K562 (cell line): ENCODE results near the gene BBS1. TPM values are rescaled to one million over a fixed set of nuclear protein-coding genes. Genes with fewer than 3 reads are reported as not detected.

Experiments
- CBX3 ChIP-seq, 2 experiments: IDR thresholded peaks; 1 replicate in 1 of 2; 2 replicates in 1 of 2; pipeline ENCODE4 v1.6.1; 2012; ENCODE audit warnings: inconsistent platforms in 2 of 2, low read length in 2 of 2, borderline replicate concordance in 1 of 2, control low read depth in 1 of 2
- TCF7 ChIP-seq: sonication (generic); IDR thresholded peaks from 2 replicates; pipeline ENCODE4 v1.6.1; 2016; ENCODE audit warnings: antibody characterized with exemption, borderline replicate concordance
- polyA plus RNA-seq, 8 experiments: library from polyadenylated mRNA; depleted of rRNA in 4 of 8; stranded (reverse) in 5 of 8; unstranded in 3 of 8; fragments of >200 nt; fragmentation: Nextera tagmentation in 2 of 8; fragmentation: Illumina TruSeq in 1 of 8; extraction: Ambion mirVana in 2 of 8; extraction: Trizol in 1 of 8; gene quantifications; 2 replicates each; pipeline versions ENCODE4 v1.2.1 to v1.2.3, GENCODE V29; 2011 to 2014; ENCODE audit warnings: inconsistent platforms in 1 of 8, missing spikeins in 1 of 8
- total RNA-seq, 7 experiments: library from RNA; depleted of rRNA in 6 of 7; stranded (reverse); fragments of >200 nt in 6 of 7; fragmentation: Illumina TruSeq in 2 of 7; extraction: Trizol in 2 of 7; gene quantifications; 2 replicates each; pipeline versions ENCODE4 v1.2.1 to v1.2.3, GENCODE V29; 2011 to 2021; ENCODE audit warnings: low replicate concordance in 1 of 7
- TF ChIP-seq, protein P1 (sequence below): fragments of 450-650 bp; IDR thresholded peaks from 2 replicates; pipeline ENCODE4 v1.6.1; 2016; ENCODE audit warnings: missing biosample characterization, missing genetic modification characterization
- TF ChIP-seq, protein P2 (sequence below), 2 experiments: fragments of 450-650 bp; IDR thresholded peaks; 2 replicates each; pipeline ENCODE4 v1.6.1; 2016; ENCODE audit warnings: mild to moderate bottlenecking in 2 of 2, borderline replicate concordance in 1 of 2, low read depth in 1 of 2, moderate library complexity in 1 of 2

BBS1 gene
- total and polyA plus RNA-seq, 9 of the 15 experiments (the other 6 are each of a cell fraction or from before 2014, with no cell fraction given) = 9.0 to 19.8 (median 12.1) TPM

DNA sequence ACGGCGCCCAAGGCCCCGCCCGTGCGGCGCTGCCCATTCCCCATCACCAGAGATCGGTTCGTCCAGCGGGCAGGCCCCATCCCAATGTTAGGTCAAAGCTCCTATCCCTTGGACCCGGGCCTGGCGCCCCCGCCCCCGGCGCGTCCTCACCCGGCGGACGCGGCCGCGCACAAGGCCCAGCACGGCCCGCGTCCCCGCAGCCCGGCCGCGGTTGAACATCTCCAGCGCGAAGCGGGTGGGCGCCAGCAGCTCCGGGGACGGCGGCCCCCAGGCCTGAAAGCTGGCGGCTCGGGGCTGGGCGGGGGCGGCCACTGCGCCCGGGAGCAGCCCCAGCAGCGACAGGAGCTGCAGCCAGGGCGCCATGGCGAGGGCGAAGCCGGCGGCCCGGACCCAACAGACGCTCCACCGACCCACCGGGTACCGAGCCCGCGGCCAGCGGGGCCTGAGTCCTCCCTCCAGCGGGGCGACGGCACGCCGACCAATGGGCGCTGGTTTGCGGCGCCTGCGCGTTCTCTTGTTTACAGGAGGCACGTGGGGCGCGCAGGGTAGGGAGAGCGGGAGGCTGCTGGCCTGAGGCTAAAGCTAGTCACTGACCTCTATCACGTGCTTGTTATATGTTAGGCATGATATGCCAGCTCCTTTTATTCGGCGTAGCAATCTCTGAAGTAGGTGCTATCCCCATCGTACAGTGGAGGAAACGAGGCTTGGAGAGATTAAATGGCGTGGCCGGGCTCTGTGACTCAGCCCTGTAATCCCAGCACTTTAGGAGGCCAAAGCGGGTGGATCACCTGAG, 57.9 kb downstream of the BBS1 start, which contains the start of gene CTSF (continued):
- TF ChIP-seq, protein P1, sequence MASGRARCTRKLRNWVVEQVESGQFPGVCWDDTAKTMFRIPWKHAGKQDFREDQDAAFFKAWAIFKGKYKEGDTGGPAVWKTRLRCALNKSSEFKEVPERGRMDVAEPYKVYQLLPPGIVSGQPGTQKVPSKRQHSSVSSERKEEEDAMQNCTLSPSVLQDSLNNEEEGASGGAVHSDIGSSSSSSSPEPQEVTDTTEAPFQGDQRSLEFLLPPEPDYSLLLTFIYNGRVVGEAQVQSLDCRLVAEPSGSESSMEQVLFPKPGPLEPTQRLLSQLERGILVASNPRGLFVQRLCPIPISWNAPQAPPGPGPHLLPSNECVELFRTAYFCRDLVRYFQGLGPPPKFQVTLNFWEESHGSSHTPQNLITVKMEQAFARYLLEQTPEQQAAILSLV = no peak
- TF ChIP-seq CBX3 (IDR thresholded peaks at IDR 0.05; ENCODE audit: borderline replicate concordance in 1 of 2, low read length in 2 of 2) (peak in 1 of 2 experiments; percentile 54; a peak in 1 of 3 replicates), TCF7 (no peak)
- TF ChIP-seq, protein P2, sequence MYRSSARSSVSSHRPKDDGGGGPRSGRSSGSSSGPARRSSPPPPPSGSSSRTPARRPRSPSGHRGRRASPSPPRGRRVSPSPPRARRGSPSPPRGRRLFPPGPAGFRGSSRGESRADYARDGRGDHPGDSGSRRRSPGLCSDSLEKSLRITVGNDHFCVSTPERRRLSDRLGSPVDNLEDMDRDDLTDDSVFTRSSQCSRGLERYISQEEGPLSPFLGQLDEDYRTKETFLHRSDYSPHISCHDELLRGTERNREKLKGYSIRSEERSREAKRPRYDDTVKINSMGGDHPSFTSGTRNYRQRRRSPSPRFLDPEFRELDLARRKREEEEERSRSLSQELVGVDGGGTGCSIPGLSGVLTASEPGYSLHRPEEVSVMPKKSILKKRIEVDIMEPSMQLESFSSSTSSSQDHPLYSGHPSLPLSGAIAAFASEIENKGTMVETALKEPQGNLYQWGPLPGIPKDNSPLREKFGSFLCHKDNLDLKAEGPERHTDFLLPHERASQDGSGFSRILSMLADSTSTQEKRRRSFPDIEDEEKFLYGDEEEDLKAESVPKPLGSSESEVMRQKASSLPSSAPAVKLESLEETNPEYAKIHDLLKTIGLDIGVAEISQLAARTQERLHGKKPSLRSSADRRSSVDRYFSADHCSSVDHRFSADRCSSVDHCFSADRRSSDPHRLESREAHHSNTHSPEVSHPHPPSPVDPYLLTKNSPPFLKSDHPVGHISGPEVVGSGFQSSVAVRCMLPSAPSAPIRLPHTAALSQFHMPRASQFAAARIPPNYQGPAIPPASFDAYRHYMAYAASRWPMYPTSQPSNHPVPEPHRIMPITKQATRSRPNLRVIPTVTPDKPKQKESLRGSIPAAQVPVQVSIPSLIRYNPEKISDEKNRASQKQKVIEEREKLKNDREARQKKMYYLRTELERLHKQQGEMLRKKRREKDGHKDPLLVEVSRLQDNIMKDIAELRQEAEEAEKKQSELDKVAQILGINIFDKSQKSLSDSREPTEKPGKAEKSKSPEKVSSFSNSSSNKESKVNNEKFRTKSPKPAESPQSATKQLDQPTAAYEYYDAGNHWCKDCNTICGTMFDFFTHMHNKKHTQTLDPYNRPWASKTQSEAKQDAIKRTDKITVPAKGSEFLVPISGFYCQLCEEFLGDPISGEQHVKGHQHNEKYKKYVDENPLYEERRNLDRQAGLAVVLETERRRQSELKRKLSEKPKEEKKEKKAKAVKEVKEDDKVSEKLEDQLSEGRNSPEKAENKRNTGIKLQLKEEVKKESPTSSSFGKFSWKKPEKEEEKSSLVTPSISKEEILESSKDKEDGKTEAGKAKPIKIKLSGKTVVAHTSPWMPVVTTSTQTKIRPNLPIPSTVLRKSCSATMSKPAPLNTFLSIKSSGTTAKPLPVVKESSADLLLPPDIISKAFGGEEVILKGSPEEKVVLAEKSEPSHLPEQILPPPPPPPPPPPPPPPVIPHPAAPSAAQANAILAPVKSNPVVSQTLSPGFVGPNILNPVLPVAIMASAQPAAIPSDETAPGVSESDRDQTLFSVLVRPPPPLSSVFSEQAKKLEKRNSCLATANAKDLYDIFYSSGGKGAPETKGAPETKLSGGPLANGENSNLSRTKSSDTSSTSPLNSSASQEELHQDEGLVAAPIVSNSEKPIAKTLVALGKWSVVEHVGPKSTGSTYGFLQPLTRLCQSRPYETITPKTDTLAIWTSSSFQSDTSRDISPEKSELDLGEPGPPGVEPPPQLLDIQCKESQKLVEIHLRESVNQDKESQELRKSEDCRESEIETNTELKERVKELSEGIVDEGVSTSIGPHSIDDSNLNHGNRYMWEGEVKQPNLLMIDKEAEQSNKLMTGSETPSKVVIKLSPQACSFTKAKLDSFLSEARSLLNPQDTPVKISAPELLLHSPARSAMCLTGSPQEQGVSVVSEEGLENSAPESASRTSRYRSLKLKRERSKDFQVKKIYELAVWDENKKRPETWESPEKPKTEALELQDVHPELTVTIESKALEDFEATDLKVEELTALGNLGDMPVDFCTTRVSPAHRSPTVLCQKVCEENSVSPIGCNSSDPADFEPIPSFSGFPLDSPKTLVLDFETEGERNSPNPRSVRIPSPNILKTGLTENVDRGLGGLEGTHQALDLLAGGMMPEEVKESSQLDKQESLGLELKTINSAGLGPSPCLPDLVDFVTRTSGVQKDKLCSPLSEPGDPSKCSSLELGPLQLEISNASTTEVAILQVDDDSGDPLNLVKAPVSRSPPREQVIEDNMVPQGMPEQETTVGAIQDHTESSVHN (IDR thresholded peaks at IDR 0.05; ENCODE audit: borderline replicate concordance in 1 of 2, low read depth in 1 of 2) = no peak
